ENCODE data around the gene ZNF14.
A peak's percentile ranks its signal among the peaks of the same experiment; 100 is the strongest.
"Not testable (repeated sequence)": the region's sequence is repeated elsewhere in the genome, so short reads cannot be mapped to it uniquely, and the experiment has no call there.

ZNF14 gene

DNA sequence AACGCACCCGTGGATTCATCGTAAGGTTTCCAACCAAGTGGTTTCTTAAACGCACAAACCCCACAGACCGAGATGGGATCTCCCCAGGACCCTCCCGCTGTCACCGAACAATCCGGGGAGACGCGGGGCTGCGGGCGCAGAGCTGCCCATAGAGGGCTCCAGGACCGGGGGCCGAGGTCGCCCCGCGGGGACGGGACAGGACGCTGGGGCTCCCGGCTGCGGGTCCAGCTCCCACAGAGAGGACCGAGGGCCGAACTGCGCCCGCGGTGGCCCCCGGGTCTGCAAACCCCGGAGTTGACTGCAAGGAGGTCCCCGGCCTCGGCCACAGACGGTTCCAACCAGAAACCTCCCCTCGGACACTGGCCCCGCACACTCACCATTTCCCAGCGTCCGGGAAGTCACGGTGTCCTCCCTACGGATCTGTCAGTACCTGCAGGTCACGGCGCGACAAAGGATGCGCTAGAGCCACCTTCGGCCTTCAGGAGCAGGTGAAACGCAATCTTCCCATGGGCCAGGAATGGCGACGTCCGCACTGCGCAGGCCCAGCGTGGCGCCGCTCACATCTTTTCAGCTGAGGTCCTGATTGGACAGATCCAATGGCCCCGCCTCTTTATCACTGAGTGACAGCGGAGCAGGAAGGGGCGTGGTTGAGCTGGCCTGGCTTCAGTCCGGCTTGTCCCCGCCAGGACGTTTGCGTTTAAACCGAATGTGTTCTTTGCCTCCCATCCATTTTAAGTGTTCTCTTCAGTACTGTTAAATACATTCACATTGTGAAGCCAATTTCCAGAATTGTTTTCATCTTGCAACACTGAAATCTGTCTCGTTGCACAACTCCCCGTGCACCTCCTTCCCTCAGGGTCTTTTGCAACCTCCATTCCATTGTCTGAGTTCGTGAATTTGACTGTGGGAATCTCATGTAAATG, at the start of gene ZNF14:
TSS of gene ZNF14 (minus strand) at position 534 of the 923 bp plus-strand sequence. CDS start at position 380, 154 bp downstream.
- peak; percentile 99 for DNase-seq (ENCODE audit: low spot score)

- DNase-seq (ENCODE audit: low spot score): not testable (repeated sequence)
Observed at GRCh38 chr19:19781791-19782190, 48.9 kb upstream of the ZNF14 start.

DNA sequence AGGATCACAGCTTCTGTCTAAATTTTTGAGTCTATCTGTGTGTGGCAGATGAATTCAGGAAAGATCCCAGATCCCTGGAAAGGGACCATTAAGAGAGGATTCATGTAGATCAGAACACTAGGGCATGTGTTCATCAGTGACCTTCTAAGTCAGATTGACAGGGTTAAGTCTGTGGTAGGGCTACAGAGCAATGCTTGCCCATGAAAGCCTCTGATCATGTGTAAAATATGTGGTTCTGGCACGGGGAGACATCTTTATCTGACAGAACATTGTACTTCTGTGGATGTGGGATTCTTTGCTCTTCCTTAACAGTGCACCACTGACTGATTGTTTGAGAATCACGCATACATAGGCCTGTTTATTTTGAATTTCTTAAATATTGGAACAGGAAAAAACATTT, 45.8 kb upstream of the ZNF14 start:
- no peak for DNase-seq (ENCODE audit: low spot score)

DNA sequence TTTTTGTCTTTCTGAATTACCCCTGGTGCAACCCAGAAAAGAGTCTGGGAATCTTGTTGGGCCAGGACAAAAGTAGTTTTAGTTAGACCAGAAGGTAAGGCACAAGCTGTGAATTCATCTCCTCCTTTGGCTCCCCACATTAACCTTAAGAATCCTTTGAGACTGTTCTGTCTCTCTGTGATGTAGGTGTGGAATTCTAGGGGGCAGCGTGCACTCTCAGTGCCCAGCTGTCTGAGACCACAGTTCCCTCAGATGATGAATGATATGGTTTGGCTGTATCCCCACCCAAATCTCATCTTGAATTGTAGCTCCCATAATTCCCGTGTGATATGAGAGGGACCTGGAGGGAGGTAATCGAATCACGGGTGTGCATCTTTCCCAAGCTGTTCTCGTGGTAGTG, 44.8 kb upstream of the ZNF14 start:
- no peak for DNase-seq (ENCODE audit: low spot score)

DNA sequence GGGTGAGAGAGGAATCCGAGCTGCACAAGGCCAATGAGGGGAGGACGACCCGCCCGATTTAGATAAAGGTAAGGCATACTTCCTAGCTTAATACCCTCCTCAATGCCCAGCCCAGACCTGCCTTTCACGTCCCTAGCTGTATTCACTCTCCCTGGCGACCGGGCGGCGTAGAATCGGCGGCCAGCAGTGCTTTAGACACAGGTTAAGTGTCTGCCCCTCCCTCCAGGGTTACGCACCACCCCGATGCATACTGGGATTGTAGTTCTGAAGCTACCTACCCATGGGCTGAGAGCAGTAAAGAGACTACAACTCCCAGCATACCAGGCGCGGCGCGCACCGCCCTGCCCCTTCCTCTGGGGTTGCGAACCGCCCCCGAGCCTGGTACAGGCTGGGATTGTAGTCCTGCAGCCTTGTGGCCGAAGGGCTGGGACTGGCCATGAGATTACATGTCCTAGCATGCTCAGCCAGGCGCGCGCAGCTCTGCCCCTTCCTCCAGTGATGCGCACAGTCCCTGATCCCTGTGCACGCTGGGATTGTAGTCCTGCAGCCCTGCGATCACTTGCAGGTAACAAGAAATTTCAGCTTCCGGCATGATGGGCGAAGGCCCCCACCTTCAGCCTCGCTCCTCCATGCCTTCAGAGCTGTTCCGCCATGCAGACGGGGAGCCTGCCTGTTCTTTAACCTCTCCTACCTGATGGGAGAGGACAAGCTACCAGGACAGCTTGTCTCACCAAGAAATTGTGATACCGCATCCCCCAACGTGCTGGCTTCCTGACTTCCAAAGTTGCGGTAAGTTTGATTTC, 43.5 kb upstream of the ZNF14 start:
- peak; percentile 90 for DNase-seq (ENCODE audit: low spot score)

GRCh38 chr19:19775891-19776205, 42.9 kb upstream of the ZNF14 start:
- DNase-seq (ENCODE audit: low spot score): no peak

GRCh38 chr19:19774354-19775033, 41.6 kb upstream of the ZNF14 start:
- DNase-seq (ENCODE audit: low spot score): no peak

- not testable (repeated sequence) for DNase-seq (ENCODE audit: low spot score)
Observed at GRCh38 chr19:19771963-19772362, 39.1 kb upstream of the ZNF14 start.

DNA sequence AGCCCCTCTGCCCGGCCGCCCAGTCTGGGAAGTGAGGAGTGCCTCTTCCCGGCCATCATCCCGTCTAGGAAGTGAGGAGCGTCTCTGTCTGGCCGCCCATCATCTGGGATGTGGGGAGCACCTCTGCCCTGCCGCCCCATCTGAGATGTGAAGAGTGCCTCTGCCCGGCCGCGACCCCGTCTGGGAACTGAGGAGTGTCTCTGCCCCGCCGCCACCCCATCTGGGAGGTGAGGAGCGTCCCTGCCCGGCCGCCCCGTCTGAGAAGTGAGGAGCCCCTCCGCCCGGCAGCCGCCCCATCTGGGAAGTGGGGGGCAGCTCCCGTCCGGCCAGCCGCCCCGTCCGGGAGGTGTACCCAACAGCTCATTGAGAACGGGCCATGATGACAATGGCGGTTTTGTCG, 37.1 kb upstream of the ZNF14 start:
- not testable (repeated sequence) for DNase-seq (ENCODE audit: low spot score)

GRCh38 chr19:19758164-19758563, 25.3 kb upstream of the ZNF14 start:
- no peak for DNase-seq (ENCODE audit: low spot score)

GRCh38 chr19:19752760-19753403, 20.0 kb upstream of the ZNF14 start:
- no peak for DNase-seq (ENCODE audit: low spot score)

GRCh38 chr19:19751846-19752245, 18.9 kb upstream of the ZNF14 start:
- DNase-seq (ENCODE audit: low spot score): no peak

DNA sequence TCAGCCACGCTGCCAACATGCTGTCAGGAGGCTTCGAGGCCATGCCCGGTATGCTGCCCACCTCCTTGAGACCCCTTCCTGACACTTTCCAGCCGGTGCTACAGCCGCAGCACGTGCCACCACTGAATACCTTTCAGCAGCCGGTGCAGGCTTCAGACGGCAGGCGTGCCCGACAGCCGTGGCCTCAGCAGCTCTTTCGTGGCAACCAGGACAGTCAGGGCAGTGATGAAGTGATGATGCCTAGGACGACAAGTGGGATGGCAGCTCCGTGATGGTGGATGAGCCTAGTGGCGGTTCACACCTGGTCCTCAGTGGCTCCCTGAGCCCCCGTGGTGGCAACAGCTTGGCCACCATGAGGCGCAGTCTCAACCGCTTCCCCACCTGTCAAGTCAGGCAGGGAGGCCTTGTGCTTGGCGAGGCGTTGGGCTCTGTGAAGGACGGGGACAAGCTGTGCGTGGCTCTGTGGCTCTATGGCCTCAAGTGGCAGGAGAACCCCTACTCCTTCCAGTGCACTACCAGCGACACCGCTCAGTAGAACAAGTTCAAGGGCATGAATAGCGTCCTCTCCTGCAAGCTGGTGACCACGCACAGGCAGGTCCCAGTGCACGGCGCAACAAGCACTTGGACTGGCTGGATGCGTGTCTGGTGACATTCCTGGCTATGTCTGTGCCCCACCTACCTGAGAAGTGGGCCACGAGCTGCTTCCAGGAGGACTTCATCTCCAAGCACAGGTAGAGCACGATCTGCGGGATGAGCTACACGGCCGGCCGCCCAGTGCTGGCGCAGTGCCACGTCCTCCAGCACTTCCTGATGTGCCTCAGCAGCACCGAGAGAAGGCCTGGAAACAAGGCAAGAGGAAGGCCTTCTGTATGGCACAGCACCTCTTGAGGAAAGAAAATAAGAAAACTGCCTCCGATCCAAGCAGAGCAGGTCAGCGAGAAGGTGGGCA, 18.2 kb upstream of the ZNF14 start:
- no peak for DNase-seq (ENCODE audit: low spot score)

DNA sequence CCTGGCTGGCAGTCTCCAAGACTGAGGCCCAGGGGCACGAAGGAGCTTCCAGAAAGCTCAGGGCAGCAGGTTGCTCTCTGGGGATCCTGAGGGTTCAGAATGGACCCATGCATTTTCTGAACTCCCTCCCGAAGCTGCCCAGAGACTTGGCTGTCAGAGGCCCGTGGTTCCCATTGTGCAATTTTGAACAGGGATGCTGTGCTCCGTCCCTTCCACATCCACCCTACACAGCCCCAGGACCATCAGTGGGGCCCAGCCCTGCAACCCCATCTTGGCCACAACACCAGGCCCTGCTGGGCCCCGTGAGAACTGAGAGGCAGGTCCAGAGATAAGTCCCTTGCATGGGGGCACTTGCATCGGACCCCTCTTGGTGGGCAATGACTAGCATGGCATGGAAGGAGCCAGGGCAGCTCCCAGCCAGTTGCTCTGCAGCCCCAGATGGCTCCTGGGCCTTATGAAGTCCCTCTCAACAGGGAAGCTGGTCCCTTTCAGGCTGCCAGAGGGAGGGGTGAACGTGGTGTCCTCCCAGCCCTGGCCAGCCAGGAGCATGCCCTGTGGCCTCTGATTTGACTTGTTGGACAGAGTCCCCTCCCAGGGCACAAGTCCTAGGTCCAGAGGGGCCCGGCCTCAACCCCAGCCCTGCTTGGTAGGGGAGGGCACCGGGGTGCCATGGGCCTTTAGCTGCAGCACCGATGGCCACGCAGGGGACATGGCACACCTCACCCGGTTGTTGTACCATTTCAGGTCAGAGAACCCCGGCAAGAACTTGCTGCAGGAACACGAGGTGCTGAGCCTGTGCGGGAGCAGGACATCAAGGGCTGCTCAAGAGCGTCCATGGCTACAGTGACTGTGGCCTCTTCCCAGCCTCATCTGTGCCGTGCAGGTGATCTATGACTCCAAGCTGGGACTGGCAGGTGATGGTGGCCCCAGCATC, 17.3 kb upstream of the ZNF14 start:
- no peak for DNase-seq (ENCODE audit: low spot score)

- no peak for DNase-seq (ENCODE audit: low spot score)
Observed at GRCh38 chr19:19749117-19749907, 16.4 kb upstream of the ZNF14 start.

- DNase-seq (ENCODE audit: low spot score): no peak
Observed at GRCh38 chr19:19748249-19748938, 15.5 kb upstream of the ZNF14 start.

GRCh38 chr19:19747357-19748220, 14.7 kb upstream of the ZNF14 start:
- no peak for DNase-seq (ENCODE audit: low spot score)

Measured in HuH-7 (cell line).